C4-2B (cell line): ENCODE data around the gene LSM11.

ENCODE experiments used
- CTCF ChIP-seq: fragments of 450-650 bp; conservative IDR thresholded peaks from 2 replicates; pipeline ENCODE4 v1.5.1; 2017; ENCODE audit warnings: mild to moderate bottlenecking
- ZFX ChIP-seq: fragments of 450-650 bp; IDR thresholded peaks from 2 replicates; pipeline ENCODE4 v1.6.1; 2017

- TF ChIP-seq CTCF (peak; percentile 88), ZFX (no peak)
Observed at GRCh38 chr5:157761690-157762621, 18.4 kb downstream of the LSM11 start.
